ENCODE data around the gene DGKH. TPM values are rescaled to one million over a fixed set of nuclear protein-coding genes. Genes with fewer than 3 reads are reported as not detected.
"Not testable (repeated sequence)": the region's sequence is repeated elsewhere in the genome, so short reads cannot be mapped to it uniquely, and the experiment has no call there.

DGKH gene
- polyA plus RNA-seq, 2 donors, result 1.9 to 2.7 TPM

GRCh38 chr13:42119041-42119440 lies 70.6 kb downstream of the DGKH start:
- Histone ChIP-seq H3K4me3 (ENCODE audit: low read depth in 1 of 2, low read length in 2 of 2) (no peak overlapping the region), H3K27me3 (ENCODE audit: control insufficient read depth in 1 of 2, insufficient read depth in 2 of 2, low read length in 2 of 2) (no peaks in the 10 kb centered on the region), H3K27ac (ENCODE audit: low read depth in 2 of 2, low read length in 1 of 2) (no peak overlapping the region), H3K9me3 (ENCODE audit: control insufficient read depth in 2 of 2, insufficient read depth in 1 of 2, low read depth in 1 of 2, low read length in 1 of 2) (no peaks in the 10 kb centered on the region), H3K4me1 (ENCODE audit: control insufficient read depth in 2 of 2, insufficient read depth in 2 of 2, low read length in 1 of 2) (no peaks in the 10 kb centered on the region), H3K36me3 (ENCODE audit: control insufficient read depth in 2 of 2, insufficient read depth in 2 of 2, low read length in 1 of 2) (no peaks in the 10 kb centered on the region)
- 95 to 96% methylated on average over 5 of the region's 5 CpGs for WGBS, 2 donors

- WGBS, 2 donors, result 53 to 58% methylated on average over 1 of the region's 1 CpG
These were observed 71.4 kb downstream of the DGKH start for GRCh38 chr13:42119875-42120274.

GRCh38 chr13:42123600-42123999 lies 75.2 kb downstream of the DGKH start:
- Histone ChIP-seq H3K27me3 (ENCODE audit: control insufficient read depth in 1 of 2, insufficient read depth in 2 of 2, low read length in 2 of 2) (no peaks in the 10 kb centered on the region), H3K4me1 (ENCODE audit: control insufficient read depth in 2 of 2, insufficient read depth in 2 of 2, low read length in 1 of 2) (no peaks in the 10 kb centered on the region), H3K9me3 (ENCODE audit: control insufficient read depth in 2 of 2, insufficient read depth in 1 of 2, low read depth in 1 of 2, low read length in 1 of 2) (no peaks in the 10 kb centered on the region), H3K27ac (ENCODE audit: low read depth in 2 of 2, low read length in 1 of 2) (no peak overlapping the region), H3K4me3 (ENCODE audit: low read depth in 1 of 2, low read length in 2 of 2) (no peak overlapping the region), H3K36me3 (ENCODE audit: control insufficient read depth in 2 of 2, insufficient read depth in 2 of 2, low read length in 1 of 2) (no peaks in the 10 kb centered on the region)
- 92 to 97% methylated on average over 2 of the region's 2 CpGs for WGBS, 2 donors

More at GRCh38 chr13:42119875-42120274, 71.4 kb downstream of the DGKH start:
- Histone ChIP-seq H3K36me3 (ENCODE audit: control insufficient read depth in 2 of 2, insufficient read depth in 2 of 2, low read length in 1 of 2) (no peaks in the 10 kb centered on the region), H3K27me3 (ENCODE audit: control insufficient read depth in 1 of 2, insufficient read depth in 2 of 2, low read length in 2 of 2) (no peaks in the 10 kb centered on the region), H3K9me3 (ENCODE audit: control insufficient read depth in 2 of 2, insufficient read depth in 1 of 2, low read depth in 1 of 2, low read length in 1 of 2) (no peaks in the 10 kb centered on the region), H3K4me1 (ENCODE audit: control insufficient read depth in 2 of 2, insufficient read depth in 2 of 2, low read length in 1 of 2) (no peaks in the 10 kb centered on the region), H3K4me3 (ENCODE audit: low read depth in 1 of 2, low read length in 2 of 2) (no peak overlapping the region), H3K27ac (ENCODE audit: low read depth in 2 of 2, low read length in 1 of 2) (no peak overlapping the region)

- H3K4me3 ChIP-seq (ENCODE audit: low read depth in 1 of 2, low read length in 2 of 2), result no peak overlapping the region
- H3K4me1 ChIP-seq (ENCODE audit: control insufficient read depth in 2 of 2, insufficient read depth in 2 of 2, low read length in 1 of 2), result no peaks in the 10 kb centered on the region
- 93 to 96% methylated on average over 2 of the region's 2 CpGs for WGBS, 2 donors
- H3K9me3 ChIP-seq (ENCODE audit: control insufficient read depth in 2 of 2, insufficient read depth in 1 of 2, low read depth in 1 of 2, low read length in 1 of 2), result no peaks in the 10 kb centered on the region
- H3K27ac ChIP-seq (ENCODE audit: low read depth in 2 of 2, low read length in 1 of 2), result no peak overlapping the region
- H3K36me3 ChIP-seq (ENCODE audit: control insufficient read depth in 2 of 2, insufficient read depth in 2 of 2, low read length in 1 of 2), result peaks cover 2 to 3% of the 10 kb centered on the region in 2 donors
- H3K27me3 ChIP-seq (ENCODE audit: control insufficient read depth in 1 of 2, insufficient read depth in 2 of 2, low read length in 2 of 2), result no peaks in the 10 kb centered on the region
These were observed 76.6 kb downstream of the DGKH start for GRCh38 chr13:42125046-42125445.

- Histone ChIP-seq H3K27me3 (ENCODE audit: control insufficient read depth in 1 of 2, insufficient read depth in 2 of 2, low read length in 2 of 2) (no peaks in the 10 kb centered on the region), H3K27ac (ENCODE audit: low read depth in 2 of 2, low read length in 1 of 2) (no peak overlapping the region), H3K4me3 (ENCODE audit: low read depth in 1 of 2, low read length in 2 of 2) (no peak overlapping the region)
These were observed 78.6 kb downstream of the DGKH start for GRCh38 chr13:42127047-42127446.

GRCh38 chr13:42129033-42129432 lies 80.6 kb downstream of the DGKH start:
- 81 to 92% methylated on average over 3 of the region's 3 CpGs for WGBS, 2 donors
- H3K4me1 ChIP-seq (ENCODE audit: control insufficient read depth in 2 of 2, insufficient read depth in 2 of 2, low read length in 1 of 2), result no peaks in the 10 kb centered on the region
- H3K27me3 ChIP-seq (ENCODE audit: control insufficient read depth in 1 of 2, insufficient read depth in 2 of 2, low read length in 2 of 2), result no peaks in the 10 kb centered on the region
- H3K27ac ChIP-seq (ENCODE audit: low read depth in 2 of 2, low read length in 1 of 2), result no peak overlapping the region
- no peak overlapping the region for H3K4me3 ChIP-seq (ENCODE audit: low read depth in 1 of 2, low read length in 2 of 2)
- H3K9me3 ChIP-seq (ENCODE audit: control insufficient read depth in 2 of 2, insufficient read depth in 1 of 2, low read depth in 1 of 2, low read length in 1 of 2), result no peaks in the 10 kb centered on the region
- H3K36me3 ChIP-seq (ENCODE audit: control insufficient read depth in 2 of 2, insufficient read depth in 2 of 2, low read length in 1 of 2), result peaks cover 3 to 5% of the 10 kb centered on the region in 2 donors

More at GRCh38 chr13:42127047-42127446, 78.6 kb downstream of the DGKH start:
- Histone ChIP-seq H3K36me3 (ENCODE audit: control insufficient read depth in 2 of 2, insufficient read depth in 2 of 2, low read length in 1 of 2) (peaks cover 3 to 5% of the 10 kb centered on the region in 2 donors), H3K4me1 (ENCODE audit: control insufficient read depth in 2 of 2, insufficient read depth in 2 of 2, low read length in 1 of 2) (no peaks in the 10 kb centered on the region), H3K9me3 (ENCODE audit: control insufficient read depth in 2 of 2, insufficient read depth in 1 of 2, low read depth in 1 of 2, low read length in 1 of 2) (no peaks in the 10 kb centered on the region)
- WGBS, 2 donors, result 95 to 99% methylated on average over 3 of the region's 3 CpGs

GRCh38 chr13:42136518-42136917 lies 88.1 kb downstream of the DGKH start:
- H3K27me3 ChIP-seq (ENCODE audit: control insufficient read depth in 1 of 2, insufficient read depth in 2 of 2, low read length in 2 of 2), result no peaks in the 10 kb centered on the region
- whole genome bisulfite sequencing, 2 donors, result 93 to 96% methylated on average over 3 of the region's 3 CpGs
- no peak overlapping the region for H3K27ac ChIP-seq (ENCODE audit: low read depth in 2 of 2, low read length in 1 of 2)
- H3K9me3 ChIP-seq (ENCODE audit: control insufficient read depth in 2 of 2, insufficient read depth in 1 of 2, low read depth in 1 of 2, low read length in 1 of 2), result no peaks in the 10 kb centered on the region
- peaks cover 1 to 5% of the 10 kb centered on the region in 2 donors for H3K36me3 ChIP-seq (ENCODE audit: control insufficient read depth in 2 of 2, insufficient read depth in 2 of 2, low read length in 1 of 2)
- no peaks in the 10 kb centered on the region for H3K4me1 ChIP-seq (ENCODE audit: control insufficient read depth in 2 of 2, insufficient read depth in 2 of 2, low read length in 1 of 2)
- no peak overlapping the region for H3K4me3 ChIP-seq (ENCODE audit: low read depth in 1 of 2, low read length in 2 of 2)

GRCh38 chr13:42137856-42138537 lies 89.5 kb downstream of the DGKH start:
- Histone ChIP-seq H3K36me3 (ENCODE audit: control insufficient read depth in 2 of 2, insufficient read depth in 2 of 2, low read length in 1 of 2) (peaks cover 1 to 5% of the 10 kb centered on the region in 2 donors), H3K9me3 (ENCODE audit: control insufficient read depth in 2 of 2, insufficient read depth in 1 of 2, low read depth in 1 of 2, low read length in 1 of 2) (no peaks in the 10 kb centered on the region), H3K27me3 (ENCODE audit: control insufficient read depth in 1 of 2, insufficient read depth in 2 of 2, low read length in 2 of 2) (no peaks in the 10 kb centered on the region), H3K4me1 (ENCODE audit: control insufficient read depth in 2 of 2, insufficient read depth in 2 of 2, low read length in 1 of 2) (no peaks in the 10 kb centered on the region), H3K27ac (ENCODE audit: low read depth in 2 of 2, low read length in 1 of 2) (no peak overlapping the region), H3K4me3 (ENCODE audit: low read depth in 1 of 2, low read length in 2 of 2) (no peak overlapping the region)
- 80 to 93% methylated on average over 3 of the region's 3 CpGs for WGBS, 2 donors

GRCh38 chr13:42140494-42140893 lies 92.0 kb downstream of the DGKH start:
- WGBS, 2 donors, result 72 to 86% methylated on average over 2 of the region's 2 CpGs
- no peak overlapping the region for H3K27ac ChIP-seq (ENCODE audit: low read depth in 2 of 2, low read length in 1 of 2)
- peaks cover 1 to 5% of the 10 kb centered on the region in 2 donors for H3K36me3 ChIP-seq (ENCODE audit: control insufficient read depth in 2 of 2, insufficient read depth in 2 of 2, low read length in 1 of 2)
- no peaks in the 10 kb centered on the region for H3K27me3 ChIP-seq (ENCODE audit: control insufficient read depth in 1 of 2, insufficient read depth in 2 of 2, low read length in 2 of 2)
- H3K4me3 ChIP-seq (ENCODE audit: low read depth in 1 of 2, low read length in 2 of 2), result no peak overlapping the region
- H3K4me1 ChIP-seq (ENCODE audit: control insufficient read depth in 2 of 2, insufficient read depth in 2 of 2, low read length in 1 of 2), result no peaks in the 10 kb centered on the region
- H3K9me3 ChIP-seq (ENCODE audit: control insufficient read depth in 2 of 2, insufficient read depth in 1 of 2, low read depth in 1 of 2, low read length in 1 of 2), result no peaks in the 10 kb centered on the region

GRCh38 chr13:42141052-42141451 lies 92.6 kb downstream of the DGKH start:
- not testable (repeated sequence) for H3K4me3 ChIP-seq (ENCODE audit: low read depth in 1 of 2, low read length in 2 of 2); H3K36me3 ChIP-seq (ENCODE audit: control insufficient read depth in 2 of 2, insufficient read depth in 2 of 2, low read length in 1 of 2); H3K4me1 ChIP-seq (ENCODE audit: control insufficient read depth in 2 of 2, insufficient read depth in 2 of 2, low read length in 1 of 2); H3K9me3 ChIP-seq (ENCODE audit: control insufficient read depth in 2 of 2, insufficient read depth in 1 of 2, low read depth in 1 of 2, low read length in 1 of 2); H3K27me3 ChIP-seq (ENCODE audit: control insufficient read depth in 1 of 2, insufficient read depth in 2 of 2, low read length in 2 of 2); H3K27ac ChIP-seq (ENCODE audit: low read depth in 2 of 2, low read length in 1 of 2)
- WGBS, 2 donors, result 94 to 100% methylated on average over 2 of the region's 2 CpGs
